Thyroid gland (tissue), 4 donors: ENCODE measurements around the gene WASL.

ENCODE experiments used
- CTCF ChIP-seq, 6 experiments: fragments of 200-600 bp in 3 of 6; fragments of 450-650 bp in 3 of 6; sonication (generic) in 3 of 6; IDR thresholded peaks; one replicate each; pipeline ENCODE4 v1.5.1; 2016 to 2019; ENCODE audit warnings: antibody characterized with exemption in 6 of 6, mild to moderate bottlenecking in 2 of 6, inconsistent platforms in 1 of 6, moderate library complexity in 1 of 6
- POLR2A ChIP-seq, 2 donors: fragments of 450-650 bp; IDR thresholded peaks; one replicate each; pipeline ENCODE4 v1.6.1; 2017; ENCODE audit warnings: antibody characterized with exemption in 2 of 2, mild to moderate bottlenecking in 2 of 2, moderate library complexity in 1 of 2

GRCh38 chr7:123660514-123661354 lies 88.1 kb downstream of the WASL start:
- TF ChIP-seq CTCF (IDR thresholded peaks at IDR 0.05): no peak
- TF ChIP-seq POLR2A (IDR thresholded peaks at IDR 0.05): no peak
